Uterus (tissue), 2 donors: ENCODE measurements around the gene RGL4.

Experiments used
- CTCF ChIP-seq, 4 experiments: fragments of 200-600 bp in 2 of 4; fragments of 450-650 bp in 2 of 4; sonication (generic) in 2 of 4; IDR thresholded peaks; one replicate each; pipeline ENCODE4 v1.5.1; 2016 to 2019; ENCODE audit warnings: antibody characterized with exemption in 4 of 4, mild to moderate bottlenecking in 2 of 4, moderate library complexity in 1 of 4
- POLR2A ChIP-seq, 2 donors: fragments of 450-650 bp; IDR thresholded peaks; one replicate each; pipeline ENCODE4 v1.6.1; 2016; ENCODE audit warnings: antibody characterized with exemption in 2 of 2, mild to moderate bottlenecking in 1 of 2, moderate library complexity in 1 of 2

GRCh38 chr22:23704062-23704461 lies 13.2 kb downstream of the RGL4 start:
- TF ChIP-seq CTCF (IDR thresholded peaks at IDR 0.05): no peak
- no peak for TF ChIP-seq POLR2A (IDR thresholded peaks at IDR 0.05)
